Measurements from ENCODE around the gene GTPBP6.
A peak's percentile ranks its signal among the peaks of the same experiment; 100 is the strongest.
"Not testable (repeated sequence)": the region's sequence is repeated elsewhere in the genome, so short reads cannot be mapped to it uniquely, and the experiment has no call there.

- TF ChIP-seq POLR2A (IDR thresholded peaks at IDR 0.05), result not testable (repeated sequence)
- TF ChIP-seq CTCF (IDR thresholded peaks at IDR 0.05 in 8 of 11, conservative IDR thresholded peaks at IDR 0.05 in 3 of 11), result peak in 1 of 11 experiments; percentile 9
Measured at GRCh38 chrX:324664-325063, 6.1 kb upstream of the GTPBP6 start.

All from spleen (tissue), 7 donors.